Thyroid gland (tissue), 4 donors: ENCODE data around the gene NUBPL.

ENCODE experiments used
- POLR2A ChIP-seq, 2 donors: fragments of 450-650 bp; IDR thresholded peaks; one replicate each; pipeline ENCODE4 v1.6.1; 2017; ENCODE audit warnings: antibody characterized with exemption in 2 of 2, mild to moderate bottlenecking in 2 of 2, moderate library complexity in 1 of 2
- TF ChIP-seq, protein P1 (sequence below), 6 experiments: fragments of 200-600 bp in 3 of 6; fragments of 450-650 bp in 3 of 6; sonication (generic) in 3 of 6; IDR thresholded peaks; one replicate each; pipeline ENCODE4 v1.5.1; 2016 to 2019; ENCODE audit warnings: antibody characterized with exemption in 6 of 6, mild to moderate bottlenecking in 2 of 6, inconsistent platforms in 1 of 6, moderate library complexity in 1 of 6

- TF ChIP-seq, protein P1, sequence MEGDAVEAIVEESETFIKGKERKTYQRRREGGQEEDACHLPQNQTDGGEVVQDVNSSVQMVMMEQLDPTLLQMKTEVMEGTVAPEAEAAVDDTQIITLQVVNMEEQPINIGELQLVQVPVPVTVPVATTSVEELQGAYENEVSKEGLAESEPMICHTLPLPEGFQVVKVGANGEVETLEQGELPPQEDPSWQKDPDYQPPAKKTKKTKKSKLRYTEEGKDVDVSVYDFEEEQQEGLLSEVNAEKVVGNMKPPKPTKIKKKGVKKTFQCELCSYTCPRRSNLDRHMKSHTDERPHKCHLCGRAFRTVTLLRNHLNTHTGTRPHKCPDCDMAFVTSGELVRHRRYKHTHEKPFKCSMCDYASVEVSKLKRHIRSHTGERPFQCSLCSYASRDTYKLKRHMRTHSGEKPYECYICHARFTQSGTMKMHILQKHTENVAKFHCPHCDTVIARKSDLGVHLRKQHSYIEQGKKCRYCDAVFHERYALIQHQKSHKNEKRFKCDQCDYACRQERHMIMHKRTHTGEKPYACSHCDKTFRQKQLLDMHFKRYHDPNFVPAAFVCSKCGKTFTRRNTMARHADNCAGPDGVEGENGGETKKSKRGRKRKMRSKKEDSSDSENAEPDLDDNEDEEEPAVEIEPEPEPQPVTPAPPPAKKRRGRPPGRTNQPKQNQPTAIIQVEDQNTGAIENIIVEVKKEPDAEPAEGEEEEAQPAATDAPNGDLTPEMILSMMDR (IDR thresholded peaks at IDR 0.05) = no peak
- TF ChIP-seq POLR2A (IDR thresholded peaks at IDR 0.05) = no peak
Measured at GRCh38 chr14:31611778-31612433, 50.7 kb downstream of the NUBPL start.
